Sigmoid colon (tissue), 7 donors: ENCODE data around the gene FAM240B. TPM values are rescaled to one million over a fixed set of nuclear protein-coding genes. Genes with fewer than 3 reads are reported as not detected.

Source experiments
- DNase-seq: peaks from one replicate; pipeline ENCODE4 v3.0.0-alpha.2; 2019
- H3K27ac ChIP-seq, 4 donors: fragments of 200-600 bp; sonication (generic); one replicate each; pipeline ENCODE4 v1.5.1; 2016 to 2019; ENCODE audit warnings: mild to moderate bottlenecking in 1 of 4
- H3K27me3 ChIP-seq, 3 donors: fragments of 200-600 bp; sonication (generic); one replicate each; pipeline ENCODE4 v1.5.1; 2019; ENCODE audit warnings: mild to moderate bottlenecking in 1 of 3
- H3K36me3 ChIP-seq, 4 donors: fragments of 200-600 bp; sonication (generic); one replicate each; pipeline ENCODE4 v1.5.1; 2016 to 2019
- H3K4me1 ChIP-seq, 4 donors: fragments of 200-600 bp; sonication (generic); one replicate each; pipeline ENCODE4 v1.5.1; 2017 to 2019
- H3K4me3 ChIP-seq, 4 donors: fragments of 200-600 bp; sonication (generic); one replicate each; pipeline ENCODE4 v1.5.1; 2017 to 2019; ENCODE audit warnings: mild to moderate bottlenecking in 2 of 4, moderate library complexity in 1 of 4
- H3K9me3 ChIP-seq, 4 donors: fragments of 200-600 bp in 3 of 4; sonication (generic) in 3 of 4; one replicate each; pipeline versions ENCODE4 v1.5.1 to v1.6.1; 2013 to 2019
- EP300 ChIP-seq, 4 donors: sonication (generic); formaldehyde crosslinking; IDR thresholded peaks; one replicate each; pipeline ENCODE4 v1.6.1; 2017; ENCODE audit warnings: antibody characterized with exemption in 4 of 4
- POLR2A ChIP-seq, 2 donors: fragments of 450-650 bp; IDR thresholded peaks; one replicate each; pipeline ENCODE4 v1.6.1; 2016; ENCODE audit warnings: antibody characterized with exemption in 2 of 2, mild to moderate bottlenecking in 2 of 2, moderate library complexity in 2 of 2
- POLR2AphosphoS5 ChIP-seq, 4 donors: sonication (generic); formaldehyde crosslinking; IDR thresholded peaks; one replicate each; pipeline ENCODE4 v1.6.1; 2017; ENCODE audit warnings: antibody characterized with exemption in 4 of 4
- WGBS, 2 donors: extraction: QIAGEN DNeasy Blood & Tissue Kit; methylation state at CpG; one replicate each; pipeline ENCODE4 v1.1.7; 2013; 5-methylcytosine and 5-hydroxymethylcytosine counted together
- intact Hi-C: fragments of 100-400 bp; cut with DNase I; formaldehyde crosslinking; loops from one replicate; pipeline ENCODE4 v1.15.1; 2023
- polyA plus RNA-seq, 3 donors: library from polyadenylated mRNA; stranded (reverse); fragments of 200-250 nt; gene quantifications; one replicate each; pipeline ENCODE4 v1.2.3, GENCODE V29; 2013
- total RNA-seq, 4 donors: library from RNA; depleted of rRNA; stranded (reverse); fragments of >200 nt; gene quantifications; one replicate each; pipeline ENCODE4 v1.1.0, GENCODE V29; 2016
- TF ChIP-seq, protein P1 (sequence below), 4 experiments: fragments of 450-650 bp in 3 of 4; fragments of 200-600 bp in 1 of 4; IDR thresholded peaks; one replicate each; pipeline ENCODE4 v1.5.1; 2016 to 2019; ENCODE audit warnings: antibody characterized with exemption in 4 of 4, mild to moderate bottlenecking in 3 of 4, moderate library complexity in 2 of 4
- donor health status: healthy with polysubstance abuse.
- donor health status: Bipolar disorder and iron deficiency.
- donor health status: healthy.

Gene FAM240B
- total and polyA plus RNA-seq, 7 donors: not detected

DNA sequence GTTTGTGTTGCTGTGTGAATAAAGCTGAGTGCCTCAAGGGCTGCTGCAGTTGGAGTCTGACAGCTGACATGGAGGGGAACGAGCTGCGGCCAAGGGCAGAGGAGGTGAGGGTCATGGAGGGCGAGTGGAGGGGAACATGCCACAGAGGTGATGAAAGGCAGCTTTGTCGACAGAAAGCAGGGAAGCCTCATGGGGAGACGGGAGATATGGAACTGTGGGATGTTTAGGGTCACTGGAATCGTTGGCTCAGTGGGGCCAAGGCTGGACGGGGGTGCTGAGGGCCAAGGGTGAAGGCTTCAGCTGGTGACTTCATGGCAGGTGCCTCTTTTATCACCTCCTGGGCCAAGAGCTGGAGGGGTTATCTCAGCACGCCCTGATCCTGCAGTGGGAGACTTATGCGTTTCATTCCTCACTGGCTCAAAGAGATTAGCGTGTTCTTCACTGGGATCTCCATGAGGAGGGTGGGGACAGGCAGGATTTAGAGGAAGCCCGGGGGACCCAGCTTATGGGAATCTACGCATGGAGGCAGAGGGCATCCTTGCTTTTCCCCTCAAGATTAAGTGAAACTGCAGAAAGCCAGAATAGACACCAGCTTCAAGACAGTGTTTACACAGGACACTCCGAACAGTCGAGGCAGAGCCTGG is 42.2 kb downstream of the FAM240B start:
- no peaks in the 10 kb centered on the region for H3K27me3 ChIP-seq
- WGBS, 2 donors: 76 to 83% methylated on average over 14 of the region's 14 CpGs
- no peaks in the 10 kb centered on the region for H3K36me3 ChIP-seq
- no peak for DNase-seq
- H3K9me3 ChIP-seq: no peaks in the 10 kb centered on the region
- H3K27ac ChIP-seq: no peak overlapping the region
- TF ChIP-seq, protein P1, sequence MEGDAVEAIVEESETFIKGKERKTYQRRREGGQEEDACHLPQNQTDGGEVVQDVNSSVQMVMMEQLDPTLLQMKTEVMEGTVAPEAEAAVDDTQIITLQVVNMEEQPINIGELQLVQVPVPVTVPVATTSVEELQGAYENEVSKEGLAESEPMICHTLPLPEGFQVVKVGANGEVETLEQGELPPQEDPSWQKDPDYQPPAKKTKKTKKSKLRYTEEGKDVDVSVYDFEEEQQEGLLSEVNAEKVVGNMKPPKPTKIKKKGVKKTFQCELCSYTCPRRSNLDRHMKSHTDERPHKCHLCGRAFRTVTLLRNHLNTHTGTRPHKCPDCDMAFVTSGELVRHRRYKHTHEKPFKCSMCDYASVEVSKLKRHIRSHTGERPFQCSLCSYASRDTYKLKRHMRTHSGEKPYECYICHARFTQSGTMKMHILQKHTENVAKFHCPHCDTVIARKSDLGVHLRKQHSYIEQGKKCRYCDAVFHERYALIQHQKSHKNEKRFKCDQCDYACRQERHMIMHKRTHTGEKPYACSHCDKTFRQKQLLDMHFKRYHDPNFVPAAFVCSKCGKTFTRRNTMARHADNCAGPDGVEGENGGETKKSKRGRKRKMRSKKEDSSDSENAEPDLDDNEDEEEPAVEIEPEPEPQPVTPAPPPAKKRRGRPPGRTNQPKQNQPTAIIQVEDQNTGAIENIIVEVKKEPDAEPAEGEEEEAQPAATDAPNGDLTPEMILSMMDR (IDR thresholded peaks at IDR 0.05): no peak
- TF ChIP-seq POLR2A (IDR thresholded peaks at IDR 0.05) (no peak), EP300 (IDR thresholded peaks at IDR 0.05) (no peak), POLR2AphosphoS5 (IDR thresholded peaks at IDR 0.05) (no peak)
- intact Hi-C loops: loop anchor here (10.0 kb wide), 1 partner anchor 243 kb away; no protein-coding TSS in a partner anchor
- H3K4me3 ChIP-seq: no peak overlapping the region
- no peaks in the 10 kb centered on the region for H3K4me1 ChIP-seq

DNA sequence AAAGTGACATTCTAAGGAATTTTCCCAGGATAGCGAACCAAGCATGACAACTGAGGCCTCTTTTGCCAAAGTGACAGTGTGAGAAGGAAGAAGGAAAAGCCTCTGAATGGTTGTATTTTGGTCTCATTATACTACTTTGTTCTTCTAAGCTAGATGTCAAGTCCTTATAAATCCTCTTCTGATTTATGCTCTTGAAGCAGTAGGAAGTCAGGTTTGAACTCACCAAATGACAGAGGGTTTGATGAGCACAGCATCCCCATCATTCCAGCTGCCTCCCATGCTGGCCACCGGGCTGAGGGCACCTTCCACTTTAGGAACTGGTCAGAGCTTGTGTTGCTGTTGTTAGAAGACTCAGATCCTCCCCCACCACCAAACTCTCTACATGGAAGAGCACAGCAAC is 44.1 kb downstream of the FAM240B start:
- intact Hi-C loops: loop anchor here (10.0 kb wide), 1 partner anchor 241 kb away; no protein-coding TSS in a partner anchor
- no peaks in the 10 kb centered on the region for H3K27me3 ChIP-seq
- H3K4me3 ChIP-seq: no peak overlapping the region
- WGBS, 2 donors: 81 to 89% methylated on average over 2 of the region's 2 CpGs
- TF ChIP-seq POLR2A (IDR thresholded peaks at IDR 0.05): no peak
- no peak for TF ChIP-seq EP300 (IDR thresholded peaks at IDR 0.05)
- TF ChIP-seq POLR2AphosphoS5 (IDR thresholded peaks at IDR 0.05): no peak
- TF ChIP-seq, protein P1 (IDR thresholded peaks at IDR 0.05): no peak
- no peak for DNase-seq
- H3K36me3 ChIP-seq: no peaks in the 10 kb centered on the region
- peaks cover 0 to 6% (median 2%) of the 10 kb centered on the region in 4 donors for H3K4me1 ChIP-seq
- H3K27ac ChIP-seq: no peak overlapping the region
- no peaks in the 10 kb centered on the region for H3K9me3 ChIP-seq

DNA sequence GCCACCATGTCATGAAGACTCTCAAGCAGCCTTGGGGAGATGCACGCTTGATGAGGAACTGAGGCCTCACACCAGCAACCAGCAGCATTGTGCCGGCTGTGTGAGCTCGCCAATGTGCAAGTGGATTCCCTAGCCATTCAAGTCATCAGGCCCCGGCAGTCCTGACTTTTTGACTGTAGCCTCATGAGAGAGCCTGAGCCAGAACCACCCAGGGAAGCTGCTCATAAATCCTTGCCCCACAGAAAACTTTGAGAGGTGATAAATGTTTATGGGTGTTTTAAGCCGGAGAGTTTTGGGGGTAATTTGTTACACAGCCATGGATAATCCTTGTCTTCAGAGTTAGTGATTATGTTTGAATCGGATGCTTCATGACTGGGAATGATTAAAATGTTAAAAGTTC is 44.7 kb downstream of the FAM240B start:
- H3K4me3 ChIP-seq: no peak overlapping the region
- no peaks in the 10 kb centered on the region for H3K27me3 ChIP-seq
- no peaks in the 10 kb centered on the region for H3K9me3 ChIP-seq
- H3K27ac ChIP-seq: no peak overlapping the region
- H3K36me3 ChIP-seq: no peaks in the 10 kb centered on the region
- WGBS, 2 donors: 79 to 87% methylated on average over 6 of the region's 6 CpGs
- no peak for DNase-seq
- TF ChIP-seq POLR2AphosphoS5 (IDR thresholded peaks at IDR 0.05) (no peak), EP300 (IDR thresholded peaks at IDR 0.05) (no peak)
- TF ChIP-seq, protein P1 (IDR thresholded peaks at IDR 0.05): no peak
- intact Hi-C loops: loop anchor here (10.0 kb wide), 1 partner anchor 240 kb away; no protein-coding TSS in a partner anchor
- peaks cover 0 to 6% (median 2%) of the 10 kb centered on the region in 4 donors for H3K4me1 ChIP-seq

DNA sequence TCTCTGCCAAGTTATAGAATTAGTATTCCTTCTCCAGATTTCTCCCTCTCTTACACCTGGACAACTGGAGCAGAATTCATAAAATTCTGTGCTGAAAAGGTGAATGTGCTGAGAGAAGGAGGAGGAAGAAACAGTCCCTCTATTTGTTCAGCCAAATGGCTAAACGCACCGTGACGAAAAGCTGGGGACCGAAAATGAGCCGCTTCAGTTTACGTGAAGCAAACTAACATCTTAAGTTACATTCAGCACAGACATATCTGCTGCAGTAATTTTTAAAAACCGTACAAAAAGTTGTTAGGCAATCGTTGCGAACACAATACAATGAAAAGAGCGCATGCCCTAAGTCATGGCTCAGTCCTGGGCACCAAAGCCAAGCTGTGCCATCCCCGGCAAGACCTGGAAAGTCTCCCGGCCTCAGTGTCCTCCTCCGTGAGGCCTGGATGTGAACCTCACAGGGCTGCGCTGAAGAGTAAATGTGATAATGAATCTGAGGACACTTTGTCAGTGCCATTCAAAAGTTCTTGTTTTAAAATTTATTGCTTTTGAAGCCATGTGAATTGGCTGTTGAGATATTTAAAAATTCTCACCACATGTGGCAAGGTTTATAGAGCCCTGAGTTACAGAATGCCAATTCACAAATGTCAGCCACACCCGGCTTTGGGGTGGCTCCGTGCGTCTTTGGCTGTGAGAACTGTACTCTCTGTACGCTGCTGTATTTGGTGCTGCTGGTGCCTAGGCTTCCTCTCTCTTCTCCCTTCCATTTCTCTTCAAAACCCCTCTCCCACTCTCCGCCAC is 46.3 kb downstream of the FAM240B start:
- Histone ChIP-seq H3K9me3 (no peaks in the 10 kb centered on the region), H3K27ac (no peak overlapping the region), H3K4me1 (peaks cover 0 to 6% (median 2%) of the 10 kb centered on the region in 4 donors), H3K36me3 (no peaks in the 10 kb centered on the region), H3K27me3 (no peaks in the 10 kb centered on the region), H3K4me3 (no peak overlapping the region)
- WGBS, 2 donors: 80 to 92% methylated on average over 19 of the region's 19 CpGs
- DNase-seq: no peak
- TF ChIP-seq, protein P1 (IDR thresholded peaks at IDR 0.05): no peak
- TF ChIP-seq EP300 (IDR thresholded peaks at IDR 0.05): no peak
- no peak for TF ChIP-seq POLR2A (IDR thresholded peaks at IDR 0.05)
- no peak for TF ChIP-seq POLR2AphosphoS5 (IDR thresholded peaks at IDR 0.05)
- intact Hi-C loops: loop anchor here (5.0 to 10.0 kb wide), 2 partner anchors 54 to 239 kb away; no protein-coding TSS in a partner anchor
